ENCODE measurements around the gene GVQW3.

Gene GVQW3

GRCh38 chr11:76436020-76436419, 54.9 kb downstream of the GVQW3 start:
- no peak for DNase-seq (ENCODE audit: low read depth)
- no peak for TF ChIP-seq CTCF (IDR thresholded peaks at IDR 0.05; ENCODE audit: insufficient read depth, low read depth, low read length, missing control alignments)
- no peak overlapping the region for H3K4me3 ChIP-seq (ENCODE audit: low read length)

GRCh38 chr11:76443268-76443980, 62.3 kb downstream of the GVQW3 start:
- no peak for TF ChIP-seq CTCF (IDR thresholded peaks at IDR 0.05; ENCODE audit: insufficient read depth, low read depth, low read length, missing control alignments)
- DNase-seq (ENCODE audit: low read depth), result peak; percentile 32
- peak overlapping the region; percentile 99 for H3K4me3 ChIP-seq (ENCODE audit: low read length)

- TF ChIP-seq CTCF (IDR thresholded peaks at IDR 0.05; ENCODE audit: insufficient read depth, low read depth, low read length, missing control alignments), result no peak
- no peak for DNase-seq (ENCODE audit: low read depth)
These were observed 62.9 kb downstream of the GVQW3 start for GRCh38 chr11:76444065-76444383.

GRCh38 chr11:76444384-76445120, 63.4 kb downstream of the GVQW3 start, which contains the start of gene EMSY:
Gene EMSY (plus strand): TSS chr11:76445018. CDS start chr11:76446939, 1,921 bp downstream.
- no peak for TF ChIP-seq CTCF (IDR thresholded peaks at IDR 0.05; ENCODE audit: insufficient read depth, low read depth, low read length, missing control alignments)
- DNase-seq (ENCODE audit: low read depth), result peak; percentile 100
- H3K4me3 ChIP-seq (ENCODE audit: low read length), result peak within 1 kb of the TSS; percentile 99

More at GRCh38 chr11:76444065-76444383, 62.9 kb downstream of the GVQW3 start:
- peak overlapping the region; percentile 99 for H3K4me3 ChIP-seq (ENCODE audit: low read length)

GRCh38 chr11:76445121-76446084, 64.3 kb downstream of the GVQW3 start:
- peak overlapping the region; percentile 99 for H3K4me3 ChIP-seq (ENCODE audit: low read length)
- peak; percentile 4 for TF ChIP-seq CTCF (IDR thresholded peaks at IDR 0.05; ENCODE audit: insufficient read depth, low read depth, low read length, missing control alignments)
- peak; percentile 91 for DNase-seq (ENCODE audit: low read depth)

GRCh38 chr11:76448506-76448905, 67.4 kb downstream of the GVQW3 start:
- no peak overlapping the region for H3K4me3 ChIP-seq (ENCODE audit: low read length)
- TF ChIP-seq CTCF (IDR thresholded peaks at IDR 0.05; ENCODE audit: insufficient read depth, low read depth, low read length, missing control alignments), result no peak
- no peak for DNase-seq (ENCODE audit: low read depth)
